IPS-NIHi11 (cell line): ENCODE results near the gene OR51V1.
"Not testable (repeated sequence)": the region's sequence is repeated elsewhere in the genome, so short reads cannot be mapped to it uniquely, and the experiment has no call there.

Source experiments
- DNase-seq: peaks from one replicate; pipeline ENCODE4 v3.0.0; 2012; ENCODE audit warnings: mixed read lengths, low spot score

OR51V1 gene

GRCh38 chr11:5200582-5200981 lies at the start of gene OR51V1:
TSS of gene OR51V1 (minus strand) at chr11:5200682. CDS start at chr11:5200682, 0 bp downstream.
- no peak for DNase-seq

GRCh38 chr11:5249807-5250396 lies 49.4 kb upstream of the OR51V1 start, which contains the start of gene HBG1:
TSS of gene HBG1 (minus strand) at chr11:5249857. CDS start at chr11:5249804, 53 bp downstream.
- not testable (repeated sequence) for DNase-seq

GRCh38 chr11:5248498-5248897 lies 48.0 kb upstream of the OR51V1 start:
- not testable (repeated sequence) for DNase-seq

- no peak for DNase-seq
These were observed 47.1 kb upstream of the OR51V1 start for GRCh38 chr11:5247472-5248192.

GRCh38 chr11:5246772-5247471 lies 46.4 kb upstream of the OR51V1 start:
- no peak for DNase-seq

- DNase-seq = no peak
These were observed 44.7 kb upstream of the OR51V1 start for GRCh38 chr11:5245155-5245554.

GRCh38 chr11:5243816-5244180 lies 43.3 kb upstream of the OR51V1 start:
- no peak for DNase-seq

- no peak for DNase-seq
These were observed 42.7 kb upstream of the OR51V1 start for GRCh38 chr11:5242933-5243815.

GRCh38 chr11:5242208-5242607 lies 41.7 kb upstream of the OR51V1 start:
- no peak for DNase-seq

- no peak for DNase-seq
These were observed 41.0 kb upstream of the OR51V1 start for GRCh38 chr11:5241458-5241857.

GRCh38 chr11:5240458-5240857 lies 40.0 kb upstream of the OR51V1 start:
- DNase-seq = no peak

GRCh38 chr11:5240056-5240455 lies 39.6 kb upstream of the OR51V1 start:
- DNase-seq = no peak

- DNase-seq = no peak
These were observed 38.6 kb upstream of the OR51V1 start for GRCh38 chr11:5239046-5239445.

GRCh38 chr11:5238486-5238885 lies 38.0 kb upstream of the OR51V1 start:
- no peak for DNase-seq

- no peak for DNase-seq
These were observed 36.9 kb upstream of the OR51V1 start for GRCh38 chr11:5237420-5237819.

- no peak for DNase-seq
These were observed 35.0 kb upstream of the OR51V1 start for GRCh38 chr11:5235364-5236095.

GRCh38 chr11:5234381-5234834 lies 33.9 kb upstream of the OR51V1 start, which contains the start of gene HBD:
TSS of gene HBD (minus strand) at chr11:5234483. CDS start at chr11:5234433, 50 bp downstream.
- DNase-seq = no peak

- no peak for DNase-seq
These were observed 32.8 kb upstream of the OR51V1 start for GRCh38 chr11:5233307-5233706.

GRCh38 chr11:5232821-5233220 lies 32.3 kb upstream of the OR51V1 start:
- DNase-seq = no peak

- DNase-seq = no peak
These were observed 31.7 kb upstream of the OR51V1 start for GRCh38 chr11:5232176-5232575.

GRCh38 chr11:5231111-5231510 lies 30.6 kb upstream of the OR51V1 start:
- DNase-seq = no peak
